ENCODE data around the gene PTPRK. TPM values are rescaled to one million over a fixed set of nuclear protein-coding genes. Genes with fewer than 3 reads are reported as not detected.

The PTPRK gene
- total and polyA plus RNA-seq, 2 of the 8 experiments (the other 6 are each of a cell fraction or from before 2014, with no cell fraction given), result 11.4 to 47.3 TPM

DNA sequence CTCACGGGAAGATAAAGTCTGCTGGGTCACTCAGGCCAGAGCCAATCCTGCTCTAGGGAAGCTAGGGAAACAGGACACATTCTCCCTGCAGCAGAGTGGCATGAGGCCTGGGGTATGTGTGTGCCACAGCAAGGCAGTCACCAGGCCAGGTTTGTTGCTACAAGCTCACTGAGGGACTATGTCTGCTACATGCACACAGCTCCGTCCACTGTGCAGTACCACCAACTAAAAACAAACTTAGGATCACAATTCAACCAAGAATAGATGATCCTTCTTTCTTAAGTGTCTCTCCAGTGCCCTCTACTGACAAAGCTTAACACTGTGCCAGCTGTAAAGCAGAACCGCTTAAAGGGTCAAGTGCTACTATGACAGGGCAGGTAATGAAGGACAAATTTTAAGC lies 192.5 kb downstream of the PTPRK start:
- peak; percentile 81 to 82 for TF ChIP-seq RAD21 (IDR thresholded peaks at IDR 0.05 in 1 of 2, conservative IDR thresholded peaks at IDR 0.05 in 1 of 2; ENCODE audit: low read depth in 2 of 2, low read length in 2 of 2)
- TF ChIP-seq NANOG (IDR thresholded peaks at IDR 0.05; ENCODE audit: insufficient read depth, low read depth, low read length, poor library complexity, severe bottlenecking), result no peak
- peak in 2 of 3 experiments; percentile 51 to 78; a peak in 3 of 4 replicates for TF ChIP-seq CTCF (IDR thresholded peaks at IDR 0.05; ENCODE audit: control extremely low read depth in 1 of 3, insufficient read depth in 1 of 3, low read depth in 1 of 3, low read length in 3 of 3)
- DNase-seq (ENCODE audit: low read depth in 1 of 2, low spot score in 2 of 2) (peak in 1 of 2 experiments; percentile 50), FAIRE-seq (peak; percentile 91)
- Histone ChIP-seq H3K4me2 (ENCODE audit: insufficient read depth in 1 of 2, low read depth in 2 of 2, low read length in 2 of 2) (no peak overlapping the region), H2BK15ac (ENCODE audit: low read length) (0 out of 2 replicates have a peak overlapping the region, but pooled peaks have one; percentile 25), H2BK20ac (ENCODE audit: low read length) (peak overlapping the region; percentile 67; the same call in 1 of the 2 replicates), H3K4ac (replicated peaks; ENCODE audit: insufficient read length, low read depth, low read length) (no peak overlapping the region), H4K20me1 (replicated peaks in 1 of 2; ENCODE audit: control insufficient read depth in 1 of 2, insufficient read depth in 2 of 2, low read length in 2 of 2) (peaks cover 0 to 2% of the 10 kb centered on the region in 2 experiments), H3K9ac (replicated peaks in 1 of 4; ENCODE audit: extremely low read depth in 1 of 4, low read depth in 3 of 4, low read length in 3 of 4) (no peak overlapping the region; a peak in 1 of 7 replicates), H2BK120ac (replicated peaks; ENCODE audit: low read depth, low read length) (no peak overlapping the region), H2AK5ac (ENCODE audit: low read depth, low read length) (no peak overlapping the region; the same call in 1 of the 2 replicates), H4K5ac (ENCODE audit: insufficient read length, low read depth, low read length) (no peak overlapping the region), H4K91ac (replicated peaks; ENCODE audit: insufficient read length, low read length) (no peak overlapping the region), H3K23me2 (ENCODE audit: low read depth, low read length) (no peaks in the 10 kb centered on the region; the same call in 1 of the 2 replicates), H3K4me1 (replicated peaks in 1 of 4; ENCODE audit: control insufficient read depth in 3 of 4, insufficient read depth in 4 of 4, low read length in 3 of 4) (no peaks in the 10 kb centered on the region), H2BK5ac (ENCODE audit: low read depth, low read length) (no peak overlapping the region), H3K79me1 (ENCODE audit: low read depth, low read length) (no peaks in the 10 kb centered on the region), H3K14ac (ENCODE audit: insufficient read length) (no peak overlapping the region), H3K18ac (ENCODE audit: extremely low read depth, low read length) (no peak overlapping the region), H3K79me2 (ENCODE audit: control insufficient read depth in 1 of 2, insufficient read depth in 2 of 2, low read length in 2 of 2) (peaks cover 0 to 12% of the 10 kb centered on the region in 2 experiments; a peak in 2 of 4 replicates), H3K9me3 (ENCODE audit: insufficient read depth in 2 of 2, low read depth in 1 of 2, low read length in 1 of 2) (no peaks in the 10 kb centered on the region), H3K36me3 (ENCODE audit: control insufficient read depth in 2 of 4, insufficient read depth in 4 of 4, low read length in 3 of 4) (no peaks in the 10 kb centered on the region), H3K23ac (ENCODE audit: insufficient read length) (no peak overlapping the region), H2AFZ (ENCODE audit: low read length) (no peak overlapping the region), H3K27ac (ENCODE audit: low read depth, low read length) (no peak overlapping the region), H3K56ac (replicated peaks; ENCODE audit: insufficient read length, low read depth, low read length) (no peak overlapping the region), H4K8ac (ENCODE audit: extremely low read depth, insufficient read depth, low read length) (no peak overlapping the region), H3K4me3 (ENCODE audit: extremely low read depth in 1 of 4, insufficient read depth in 2 of 4, low read depth in 3 of 4, low read length in 4 of 4) (no peak overlapping the region), H2BK12ac (ENCODE audit: low read depth, low read length) (no peak overlapping the region; the same call in 1 of the 2 replicates), H3K27me3 (replicated peaks in 1 of 4; ENCODE audit: control insufficient read depth in 3 of 4, extremely low read depth in 1 of 4, insufficient read depth in 3 of 4, low read length in 3 of 4) (no peaks in the 10 kb centered on the region)
- ChIA-PET CTCF (ENCODE audit: partially characterized antibody) (interaction anchor here (0.6 to 1.6 kb wide), 21 partner anchors 9 to 472 kb away, joined by 3 to 14 read pairs (median 3); no protein-coding TSS in a partner anchor), POLR2A (ENCODE audit: partially characterized antibody) (interaction anchor here (1.1 kb wide), 1 partner anchor 11 kb away, joined by 3 read pairs; no protein-coding TSS in a partner anchor)
- 82% methylated on average over 3 of the region's 3 CpGs; no CpG with 5 or more reads in 1 of the 2 experiments for WGBS, 2 experiments (ENCODE audit: extremely low coverage in 1 of 2, insufficient coverage in 1 of 2, insufficient read length in 1 of 2, insufficient replicate concordance in 2 of 2, low coverage in 1 of 2, low lambda C conversion rate in 2 of 2, missing lambda C conversion rate in 1 of 2)
